Colonic mucosa (tissue), 4 donors: ENCODE data around the gene FAM120A. TPM values are rescaled to one million over a fixed set of nuclear protein-coding genes. Genes with fewer than 3 reads are reported as not detected.
A peak's percentile ranks its signal among the peaks of the same experiment; 100 is the strongest.

Source experiments
- DNase-seq: peaks from one replicate; pipeline ENCODE4 v3.0.0-alpha.2; 2020
- H3K27ac ChIP-seq: fragments of 200-600 bp; one replicate; pipeline ENCODE4 v1.8.0; 2021
- H3K27me3 ChIP-seq: fragments of 200-600 bp; one replicate; pipeline ENCODE4 v1.8.0; 2021
- H3K36me3 ChIP-seq: fragments of 200-600 bp; one replicate; pipeline ENCODE4 v1.8.0; 2021
- H3K4me1 ChIP-seq: fragments of 200-600 bp; one replicate; pipeline ENCODE4 v1.8.0; 2021; ENCODE audit warnings: mild to moderate bottlenecking
- H3K4me3 ChIP-seq: fragments of 200-600 bp; one replicate; pipeline ENCODE4 v1.8.0; 2021
- H3K9ac ChIP-seq, 2 donors: one replicate each; pipeline ENCODE4 v1.7.0; 2013; ENCODE audit warnings: control low read depth in 2 of 2, low read depth in 2 of 2, low read length in 2 of 2
- H3K9me3 ChIP-seq: fragments of 200-600 bp; one replicate; pipeline ENCODE4 v1.8.0; 2021
- CTCF ChIP-seq: fragments of 200-600 bp; IDR thresholded peaks from one replicate; pipeline ENCODE4 v1.8.0; 2022; ENCODE audit warnings: antibody characterized with exemption, mild to moderate bottlenecking
- intact Hi-C: fragments of 100-400 bp; cut with DNase I; formaldehyde crosslinking; loops from one replicate; pipeline ENCODE4 v1.14.1; 2022
- total RNA-seq, 2 donors: library from RNA; stranded (reverse); fragmentation: NEBNext Ultra II Directional in 1 of 2; extraction: Animal tissue kit (Norgen Biotek cat#: 25700) in 1 of 2; gene quantifications; one replicate each; pipeline ENCODE4 v1.2.1, GENCODE V29; 2021
- donor health status: healthy.
- donor health status: DM: no; HTN: no; CAD: no.
- donor health status: DM: no; HTN: no; CAD: no.

FAM120A gene
- total RNA-seq, 2 donors from 2014 or later, result 246 to 264 TPM

DNA sequence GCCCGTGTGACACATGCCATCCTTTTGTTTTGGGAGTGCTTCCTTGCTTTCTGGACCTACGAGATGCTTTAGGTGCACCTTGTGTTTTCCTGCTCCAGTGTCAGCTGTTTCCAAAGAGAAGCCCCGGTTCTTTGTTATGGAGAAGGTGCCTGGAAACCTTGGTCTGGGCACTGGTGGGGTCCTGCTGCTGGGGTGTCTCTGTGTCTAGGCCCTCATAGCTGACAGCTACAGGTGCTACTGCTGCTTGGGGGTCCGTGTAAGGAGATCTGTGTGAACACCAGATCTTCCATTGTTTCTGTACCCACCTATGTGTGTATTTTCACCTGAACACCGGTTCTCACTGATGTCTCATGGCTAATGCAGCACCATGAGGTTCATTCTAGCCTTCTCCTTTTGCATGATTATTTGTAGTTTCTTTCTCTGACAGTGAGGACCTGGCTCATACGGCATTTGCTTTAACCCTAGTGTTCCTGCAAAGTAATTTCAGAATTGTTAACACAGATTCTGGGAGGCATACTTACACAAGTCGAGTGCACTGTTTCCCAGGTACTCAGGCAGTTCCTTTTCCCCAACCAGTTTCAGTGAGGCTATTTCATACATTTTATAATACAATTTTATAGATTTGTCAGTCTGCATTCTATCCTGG lies 15.1 kb downstream of the FAM120A start:
- DNase-seq, result no peak

DNA sequence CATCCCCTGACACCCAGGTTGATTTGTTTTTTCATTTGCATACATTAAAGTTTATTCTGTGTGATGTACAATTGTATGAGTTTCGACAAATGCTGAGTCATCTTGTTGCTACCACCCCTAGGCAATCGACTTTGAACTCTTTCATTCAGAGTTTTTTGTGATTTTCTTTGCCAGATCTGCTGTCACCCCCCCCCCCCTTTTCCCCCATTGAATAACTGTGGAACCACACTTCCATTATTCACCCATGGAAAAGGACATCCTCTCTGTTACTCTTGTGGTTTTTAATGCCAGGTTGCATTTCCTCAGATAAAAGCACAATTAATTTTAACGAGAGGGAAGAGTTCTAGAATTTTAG lies 15.6 kb downstream of the FAM120A start:
- no peak overlapping the region for H3K4me3 ChIP-seq
- no peak for TF ChIP-seq CTCF
- no peaks in the 10 kb centered on the region for H3K27me3 ChIP-seq
- peaks cover 26% of the 10 kb centered on the region for H3K4me1 ChIP-seq
- H3K27ac ChIP-seq, result peak overlapping the region; percentile 87
- peak overlapping the region in 1 of 2 donors; percentile 61 for H3K9ac ChIP-seq
- intact Hi-C loops, result no loop called here
- DNase-seq, result no peak
- H3K9me3 ChIP-seq, result no peaks in the 10 kb centered on the region
- no peaks in the 10 kb centered on the region for H3K36me3 ChIP-seq

More for the DNA sequence above, 15.1 kb downstream of the FAM120A start:
- Histone ChIP-seq H3K9me3 (no peaks in the 10 kb centered on the region), H3K36me3 (no peaks in the 10 kb centered on the region), H3K4me3 (no peak overlapping the region), H3K27me3 (no peaks in the 10 kb centered on the region), H3K9ac (peak overlapping the region in 1 of 2 donors; percentile 61), H3K27ac (peak overlapping the region; percentile 87), H3K4me1 (peaks cover 29% of the 10 kb centered on the region)
- no peak for TF ChIP-seq CTCF
- intact Hi-C loops, result no loop called here

GRCh38 chr9:93467462-93467861 lies 16.0 kb downstream of the FAM120A start:
- no peaks in the 10 kb centered on the region for H3K27me3 ChIP-seq
- peaks cover 24% of the 10 kb centered on the region for H3K4me1 ChIP-seq
- TF ChIP-seq CTCF, result no peak
- intact Hi-C loops, result no loop called here
- peak; percentile 84 for DNase-seq
- H3K4me3 ChIP-seq, result no peak overlapping the region
- no peaks in the 10 kb centered on the region for H3K9me3 ChIP-seq
- H3K36me3 ChIP-seq, result no peaks in the 10 kb centered on the region
- peak overlapping the region; percentile 87 for H3K27ac ChIP-seq
- peak overlapping the region in 1 of 2 donors; percentile 61 for H3K9ac ChIP-seq

DNA sequence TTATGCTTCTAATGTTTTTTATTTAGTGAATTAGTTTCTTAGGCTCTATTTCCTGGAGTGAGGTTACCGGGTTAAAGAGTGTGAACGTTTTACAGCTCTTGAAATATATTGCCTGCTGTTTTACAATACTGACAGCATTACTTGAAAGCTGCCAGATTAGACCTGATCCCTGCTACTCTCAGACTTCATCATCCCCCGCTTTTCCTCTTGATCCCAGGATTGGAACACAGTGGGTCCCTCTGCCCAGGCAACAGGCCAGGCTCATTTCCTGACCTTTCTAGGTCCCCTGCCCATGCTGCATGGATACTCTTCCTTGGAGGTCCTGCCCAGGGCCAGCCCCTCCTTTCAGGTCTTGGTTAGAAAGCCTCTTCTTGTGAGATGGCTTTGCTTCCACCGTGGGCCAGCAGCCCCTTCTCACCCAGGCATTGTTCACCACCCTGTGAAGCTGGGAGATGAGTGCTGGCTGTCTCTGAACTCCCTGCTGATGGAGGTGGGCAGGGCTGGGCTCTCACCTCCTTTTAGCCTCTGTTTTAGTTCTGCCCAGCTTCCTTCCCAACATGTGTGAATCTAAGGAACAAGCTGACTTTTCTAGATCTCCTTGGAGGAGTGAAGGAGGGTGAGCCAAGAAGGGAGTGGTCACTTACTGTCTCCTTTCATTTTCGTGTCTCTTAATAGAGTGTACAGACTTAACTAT lies 17.4 kb downstream of the FAM120A start:
- H3K27ac ChIP-seq, result peak overlapping the region; percentile 87
- H3K9me3 ChIP-seq, result no peaks in the 10 kb centered on the region
- intact Hi-C loops, result no loop called here
- H3K9ac ChIP-seq, result peak overlapping the region; percentile 58 to 93
- DNase-seq, result peak; percentile 71
- TF ChIP-seq CTCF, result no peak
- no peaks in the 10 kb centered on the region for H3K27me3 ChIP-seq
- H3K4me3 ChIP-seq, result no peak overlapping the region
- H3K36me3 ChIP-seq, result no peaks in the 10 kb centered on the region
- peaks cover 24% of the 10 kb centered on the region for H3K4me1 ChIP-seq

DNA sequence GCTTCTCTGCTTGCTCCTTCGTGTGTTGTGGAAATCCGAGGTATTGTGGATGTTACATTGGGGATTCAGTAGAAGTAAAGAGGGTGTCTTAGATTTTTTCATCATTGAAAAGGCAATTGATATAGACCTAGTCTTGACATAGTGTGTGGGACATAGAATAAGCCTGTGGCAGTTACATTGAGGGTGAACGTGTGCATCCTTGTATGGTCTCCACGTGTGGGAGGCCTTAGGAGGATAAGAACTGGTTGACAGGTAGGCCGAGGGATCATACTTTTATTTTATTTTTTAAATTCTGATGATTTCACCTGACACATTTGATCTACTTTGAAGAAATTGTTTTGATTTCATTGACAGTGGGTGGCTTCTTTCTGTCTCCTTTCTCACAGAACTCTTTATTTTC lies 18.9 kb downstream of the FAM120A start:
- H3K27ac ChIP-seq, result peak overlapping the region; percentile 87
- no peak for DNase-seq
- peak overlapping the region in 1 of 2 donors; percentile 32 for H3K9ac ChIP-seq
- no peak for TF ChIP-seq CTCF
- no peaks in the 10 kb centered on the region for H3K36me3 ChIP-seq
- H3K4me1 ChIP-seq, result peaks cover 17% of the 10 kb centered on the region
- no peak overlapping the region for H3K4me3 ChIP-seq
- H3K9me3 ChIP-seq, result no peaks in the 10 kb centered on the region
- intact Hi-C loops, result no loop called here
- H3K27me3 ChIP-seq, result no peaks in the 10 kb centered on the region
